ENCODE measurements around the gene INPP5D. TPM values are rescaled to one million over a fixed set of nuclear protein-coding genes. Genes with fewer than 3 reads are reported as not detected.
"Not testable (repeated sequence)": the region's sequence is repeated elsewhere in the genome, so short reads cannot be mapped to it uniquely, and the experiment has no call there.

INPP5D gene
- total RNA-seq, 1 donor from 2014 or later, result 9.7 TPM

GRCh38 chr2:233032551-233033320 is 27.4 kb upstream of the INPP5D start, which contains the start of gene NEU2:
Gene NEU2, plus strand, starts transcription at chr2:233032672. Its CDS starts 0 bp downstream, at chr2:233032672.
- no peak for DNase-seq (ENCODE audit: low read depth)

DNA sequence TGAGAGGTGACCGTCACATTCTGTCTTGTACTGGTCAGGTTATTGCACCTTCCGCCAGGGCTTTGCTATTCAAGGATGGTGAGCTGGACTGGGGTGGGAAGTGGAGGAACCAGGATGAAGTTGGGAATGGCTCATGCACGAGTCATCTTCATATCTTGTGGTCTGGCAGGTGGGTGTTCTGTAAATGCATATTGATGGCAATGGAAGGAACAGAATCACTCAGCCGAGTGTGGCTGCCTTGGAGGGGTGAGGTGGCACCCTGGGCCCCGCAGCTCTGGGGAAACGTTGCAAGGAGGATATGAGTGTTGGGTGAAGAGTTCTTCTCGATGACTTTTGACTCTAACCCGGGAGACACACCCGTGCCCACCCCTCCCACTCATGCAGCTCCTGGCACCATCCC is 26.5 kb upstream of the INPP5D start:
- DNase-seq (ENCODE audit: low read depth), result peak; percentile 45

- DNase-seq (ENCODE audit: low read depth), result no peak
Measured at GRCh38 chr2:233034091-233034882, 25.9 kb upstream of the INPP5D start.

GRCh38 chr2:233035426-233036161 is 24.5 kb upstream of the INPP5D start:
- no peak for DNase-seq (ENCODE audit: low read depth)

DNA sequence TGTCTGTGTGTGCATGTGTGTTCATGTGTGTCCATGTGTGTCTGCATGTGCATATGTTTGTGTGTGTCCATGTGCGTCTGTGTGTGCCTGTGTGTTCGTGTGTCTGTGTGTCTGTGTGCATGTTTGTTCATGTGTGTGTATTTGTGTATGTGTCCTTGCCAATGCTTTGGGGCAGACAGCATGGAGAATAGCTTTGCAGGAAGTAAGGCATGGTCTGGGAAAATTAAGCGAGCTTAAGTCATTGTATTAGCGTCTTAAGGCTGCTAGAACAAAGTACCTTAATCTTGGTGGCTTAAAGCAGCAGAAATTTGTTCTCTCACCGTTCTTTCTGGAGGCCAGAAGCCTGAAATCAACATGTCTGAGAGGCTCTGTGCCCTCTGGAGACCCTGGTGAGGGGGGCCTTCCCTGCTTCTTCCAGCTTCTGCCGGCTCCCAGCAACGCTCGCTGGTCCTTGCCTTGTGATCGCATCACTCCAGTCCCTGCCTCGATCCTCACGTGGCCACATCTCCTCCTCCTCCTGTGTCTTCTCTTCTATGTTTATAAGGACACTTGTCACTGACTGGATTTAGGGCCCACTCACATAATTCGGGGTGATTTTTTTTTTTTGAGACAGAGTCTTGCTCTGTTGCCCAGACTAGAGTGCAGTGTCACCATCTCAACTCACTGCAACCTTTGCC is 23.8 kb upstream of the INPP5D start:
- DNase-seq (ENCODE audit: low read depth), result no peak

DNA sequence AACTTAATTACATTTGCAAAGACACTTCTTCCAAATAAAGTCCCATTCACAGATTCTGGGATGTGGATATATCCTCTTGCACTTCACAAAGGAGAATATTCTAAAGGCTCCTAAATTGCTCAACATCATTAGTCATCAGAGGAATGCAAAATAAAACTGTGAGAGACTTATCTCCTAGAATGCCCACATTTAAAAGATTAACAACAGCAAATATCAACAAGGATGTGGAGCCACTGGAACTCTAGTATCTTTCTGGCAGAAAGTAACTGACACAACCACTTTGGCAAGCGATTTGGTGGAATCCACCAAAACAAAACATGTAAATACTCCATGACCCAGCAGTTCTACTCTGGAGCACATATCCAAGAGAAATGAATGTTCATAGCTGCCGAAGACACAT is 23.1 kb upstream of the INPP5D start:
- peak; percentile 76 for DNase-seq (ENCODE audit: low read depth)

DNA sequence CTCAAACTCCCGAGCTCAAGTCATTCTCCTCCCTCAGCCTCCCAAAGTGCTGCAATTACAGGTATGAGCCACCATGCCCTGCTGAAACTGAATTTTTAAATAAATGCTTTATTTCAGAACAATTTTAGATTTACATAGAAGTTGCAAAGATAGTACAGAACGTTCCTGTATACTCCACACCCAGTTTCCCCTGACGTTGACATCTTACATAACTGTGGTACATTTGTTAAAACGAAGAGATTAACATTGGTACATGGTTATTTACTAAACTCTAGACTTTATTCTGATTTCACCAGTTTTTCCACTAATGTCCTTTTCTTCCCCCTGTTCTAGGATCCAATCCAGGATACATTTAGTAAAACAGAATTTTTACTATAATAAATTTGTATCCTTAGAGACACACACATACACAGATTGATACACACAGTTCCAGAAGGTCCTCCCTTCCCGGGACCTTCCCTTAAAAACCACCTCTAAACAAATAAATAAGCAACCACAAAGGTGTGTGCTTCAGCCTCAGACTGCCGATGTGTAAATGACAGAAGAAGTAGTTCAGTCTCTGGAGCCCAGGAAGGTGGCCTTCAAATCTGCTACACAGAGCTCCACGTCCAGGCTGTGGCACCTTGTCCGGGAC is 20.8 kb upstream of the INPP5D start:
- peak; percentile 31 for DNase-seq (ENCODE audit: low read depth)

DNA sequence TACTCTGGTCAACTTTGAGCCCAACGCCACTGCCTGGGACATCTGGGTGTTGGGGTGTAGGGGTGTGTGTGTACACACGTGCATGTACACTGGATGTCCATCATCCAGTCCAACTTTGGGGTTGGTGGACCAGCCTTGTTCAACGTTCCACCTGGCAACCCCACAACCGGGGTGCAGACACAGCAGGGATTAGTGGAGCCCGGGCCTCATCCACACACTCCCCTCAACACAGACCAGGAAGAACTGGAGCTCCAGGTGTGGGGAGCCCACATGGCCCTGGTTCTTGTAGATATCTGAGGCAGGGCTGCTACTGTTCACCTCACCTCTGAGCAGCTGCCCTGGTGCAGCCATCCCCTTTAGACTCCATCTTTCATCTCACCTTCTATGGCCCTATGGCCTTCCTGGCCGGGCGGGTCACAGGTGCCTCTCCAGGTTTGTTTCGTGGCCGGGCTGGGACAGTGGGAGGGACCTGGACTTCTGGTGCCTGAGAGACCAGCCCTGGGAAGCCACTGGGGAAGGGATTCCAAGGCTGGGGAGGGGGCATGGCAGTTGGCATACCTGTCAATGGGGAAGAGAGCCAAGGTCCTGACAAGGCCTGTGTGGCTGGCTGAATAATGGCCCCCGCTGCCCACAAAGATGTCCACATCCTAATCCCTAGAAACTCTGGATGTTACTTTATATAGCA is 20.2 kb upstream of the INPP5D start:
- DNase-seq (ENCODE audit: low read depth), result no peak

DNA sequence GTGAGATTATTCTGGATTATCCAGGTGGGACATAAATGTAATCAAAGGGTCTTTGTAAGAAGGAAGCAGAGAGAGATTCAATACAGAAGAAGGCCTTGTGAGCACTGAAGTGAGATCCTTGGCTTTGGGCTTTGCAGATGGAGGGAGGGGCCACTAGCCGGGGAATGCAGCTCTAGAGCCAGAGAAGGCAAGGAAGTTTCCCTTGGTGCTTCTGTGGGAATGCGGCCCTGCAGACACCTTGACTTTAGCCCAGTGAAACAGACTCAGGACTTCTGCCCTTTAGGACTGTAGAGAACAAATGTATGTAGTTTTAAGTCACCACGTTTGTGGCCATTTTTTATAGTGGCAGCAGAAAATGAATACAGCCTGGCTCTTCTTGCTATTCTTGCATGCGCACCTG is 19.6 kb upstream of the INPP5D start:
- no peak for DNase-seq (ENCODE audit: low read depth)

GRCh38 chr2:233041722-233042323 is 18.3 kb upstream of the INPP5D start:
- DNase-seq (ENCODE audit: low read depth), result no peak

DNA sequence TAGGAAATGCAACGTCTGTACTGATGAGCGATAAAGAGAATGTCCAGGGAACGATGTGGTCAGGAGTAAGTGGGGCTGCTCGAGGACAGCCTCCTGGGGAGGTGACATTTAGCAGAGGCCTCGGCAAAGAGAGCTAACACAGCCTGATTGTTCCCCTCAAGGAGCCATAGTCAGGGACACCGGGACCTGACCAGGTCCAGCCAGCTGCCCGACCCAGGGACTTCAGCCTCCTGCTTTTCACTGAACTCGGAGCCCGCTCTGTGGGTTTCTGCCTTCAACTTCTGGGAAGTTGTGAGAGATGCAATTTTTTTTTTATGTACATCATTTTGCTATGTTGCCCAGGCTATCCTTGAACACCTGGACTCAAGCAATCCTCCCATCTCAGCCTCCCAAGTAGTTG is 17.6 kb upstream of the INPP5D start:
- no peak for DNase-seq (ENCODE audit: low read depth)

DNA sequence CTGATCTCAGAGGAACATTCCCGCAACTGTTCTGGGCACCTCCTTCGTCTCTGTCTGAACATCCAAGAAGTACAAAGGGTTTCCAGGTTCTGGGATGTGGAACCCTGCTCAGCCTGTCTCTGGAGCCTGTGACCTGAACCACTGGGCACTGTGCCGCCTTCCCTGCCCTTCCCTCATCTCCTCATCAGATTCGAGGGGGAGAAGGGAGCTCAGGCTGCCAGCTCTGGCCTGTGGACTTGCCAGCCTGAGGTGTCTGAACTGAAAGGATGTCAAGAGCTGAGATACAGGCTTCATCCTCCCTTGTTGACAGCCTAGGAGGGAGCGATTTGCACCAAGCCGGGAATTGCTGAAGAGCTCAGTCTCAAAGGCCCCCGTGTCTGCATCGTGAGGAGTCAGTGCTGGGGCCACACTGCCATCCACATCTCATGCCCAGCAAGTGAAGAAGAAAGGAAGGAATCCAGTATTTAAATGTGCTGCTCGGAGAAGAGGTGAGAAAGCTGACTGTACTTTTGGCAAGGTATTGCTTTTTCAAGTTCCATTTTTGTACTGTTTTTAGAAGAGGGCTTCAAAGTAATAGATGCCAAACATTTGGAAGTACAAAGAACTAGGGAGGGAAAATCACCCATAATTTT is 15.1 kb upstream of the INPP5D start:
- no peak for DNase-seq (ENCODE audit: low read depth)

GRCh38 chr2:233047206-233047605 is 12.9 kb upstream of the INPP5D start:
- DNase-seq (ENCODE audit: low read depth), result no peak

DNA sequence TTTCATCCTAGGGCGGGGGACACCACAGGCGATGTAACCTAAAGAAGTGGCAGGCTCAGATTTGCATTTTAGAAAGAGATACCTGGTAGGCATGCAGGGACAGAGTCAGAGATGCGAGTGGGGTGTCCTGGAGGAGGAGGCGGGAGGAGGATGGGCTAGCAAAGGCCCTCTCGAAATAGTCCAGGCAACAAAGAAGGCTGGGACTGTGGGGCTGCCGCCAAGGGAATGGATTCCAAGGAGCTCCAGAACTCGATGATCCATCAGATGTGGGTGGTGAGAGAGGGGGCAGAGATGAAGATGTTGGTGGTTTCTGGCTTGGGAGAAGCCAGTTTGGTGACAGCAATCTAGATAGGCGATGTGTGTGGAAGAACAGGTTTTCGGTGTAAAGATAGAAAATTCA is 12.5 kb upstream of the INPP5D start:
- DNase-seq (ENCODE audit: low read depth), result no peak

GRCh38 chr2:233048569-233049193 is 11.5 kb upstream of the INPP5D start:
- DNase-seq (ENCODE audit: low read depth), result no peak

DNA sequence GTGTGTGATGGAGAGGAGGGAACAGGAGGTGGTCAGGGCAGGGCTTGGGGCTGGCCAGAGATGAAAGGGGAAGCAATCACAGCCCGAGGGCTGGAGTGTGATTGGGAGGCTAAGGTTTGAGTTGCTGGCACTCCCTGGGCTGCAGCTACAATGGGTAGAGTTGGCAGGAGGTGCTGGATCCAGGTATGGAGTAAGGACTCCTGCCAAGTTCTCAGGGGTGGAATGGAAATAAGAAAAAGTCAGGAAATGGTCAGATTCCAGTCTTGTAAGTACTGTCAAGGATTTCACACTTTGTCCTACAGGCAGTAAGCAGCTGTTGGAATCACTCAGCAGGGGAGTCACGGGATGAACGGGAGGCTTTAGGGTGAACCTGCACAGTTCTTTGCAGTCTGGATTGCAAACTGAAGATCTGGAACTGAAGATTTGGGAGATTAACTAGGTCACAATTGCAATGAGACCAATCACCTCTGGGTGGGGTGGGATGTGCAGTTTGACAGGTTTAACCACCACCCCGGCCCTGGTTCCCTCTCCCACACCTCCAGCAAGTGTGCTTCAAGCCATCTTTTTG is 10.9 kb upstream of the INPP5D start:
- DNase-seq (ENCODE audit: low read depth), result no peak

GRCh38 chr2:233051241-233052149 is 8.6 kb upstream of the INPP5D start:
- peak; percentile 21 for DNase-seq (ENCODE audit: low read depth)

GRCh38 chr2:233052517-233052916 is 7.6 kb upstream of the INPP5D start:
- not testable (repeated sequence) for DNase-seq (ENCODE audit: low read depth)

Measured in renal cortical epithelial cell (primary cell).